ENCODE data around the gene LRP1B. TPM values are rescaled to one million over a fixed set of nuclear protein-coding genes. Genes with fewer than 3 reads are reported as not detected.

LRP1B gene
- total RNA-seq, 2 donors from 2014 or later = 0.91 to 1.2 TPM

GRCh38 chr2:141490886-141491285 is 639.9 kb downstream of the LRP1B start:
- H3K4me3 ChIP-seq = no peak overlapping the region
- H3K27me3 ChIP-seq (replicated peaks; ENCODE audit: insufficient read depth) = no peaks in the 10 kb centered on the region
- DNase-seq (ENCODE audit: low spot score) = no peak
- H3K9me3 ChIP-seq = no peaks in the 10 kb centered on the region
- no peak for TF ChIP-seq POLR2A (IDR thresholded peaks at IDR 0.05)
- H3K27ac ChIP-seq = no peak overlapping the region
- WGBS = 24% methylated on average over 1 of the region's 1 CpG
- no peaks in the 10 kb centered on the region for H3K36me3 ChIP-seq
- no peaks in the 10 kb centered on the region for H3K4me1 ChIP-seq (replicated peaks)
- intact Hi-C loops (cut with DNase I) = no loop called here

GRCh38 chr2:141482697-141483096 is 648.1 kb downstream of the LRP1B start:
- H3K4me3 ChIP-seq = no peak overlapping the region
- 91% methylated on average over 3 of the region's 3 CpGs for WGBS
- no peaks in the 10 kb centered on the region for H3K27me3 ChIP-seq (replicated peaks; ENCODE audit: insufficient read depth)
- no peak overlapping the region for H3K27ac ChIP-seq
- intact Hi-C loops (cut with DNase I) = no loop called here
- DNase-seq (ENCODE audit: low spot score) = no peak
- H3K36me3 ChIP-seq = no peaks in the 10 kb centered on the region
- no peaks in the 10 kb centered on the region for H3K4me1 ChIP-seq (replicated peaks)
- TF ChIP-seq POLR2A (IDR thresholded peaks at IDR 0.05) = no peak
- TF ChIP-seq CTCF (IDR thresholded peaks at IDR 0.05) = no peak
- TF ChIP-seq POLR2AphosphoS5 (IDR thresholded peaks at IDR 0.05) = no peak
- H3K9me3 ChIP-seq = no peaks in the 10 kb centered on the region

GRCh38 chr2:141475801-141476200 is 655.0 kb downstream of the LRP1B start:
- H3K4me1 ChIP-seq (replicated peaks) = no peaks in the 10 kb centered on the region
- H3K27me3 ChIP-seq (replicated peaks; ENCODE audit: insufficient read depth) = no peaks in the 10 kb centered on the region
- no peak overlapping the region for H3K27ac ChIP-seq
- intact Hi-C loops (cut with DNase I) = no loop called here
- H3K4me3 ChIP-seq = no peak overlapping the region
- 71% methylated on average over 6 of the region's 6 CpGs for WGBS
- no peaks in the 10 kb centered on the region for H3K9me3 ChIP-seq
- TF ChIP-seq CTCF (IDR thresholded peaks at IDR 0.05) (no peak), POLR2AphosphoS5 (IDR thresholded peaks at IDR 0.05) (no peak)
- DNase-seq (ENCODE audit: low spot score) = no peak
- no peaks in the 10 kb centered on the region for H3K36me3 ChIP-seq

GRCh38 chr2:141468761-141469160 is 662.1 kb downstream of the LRP1B start:
- WGBS = 30% methylated on average over 6 of the region's 6 CpGs
- Histone ChIP-seq H3K27me3 (replicated peaks; ENCODE audit: insufficient read depth) (no peaks in the 10 kb centered on the region), H3K27ac (no peak overlapping the region), H3K36me3 (no peaks in the 10 kb centered on the region), H3K4me1 (replicated peaks) (no peaks in the 10 kb centered on the region), H3K9me3 (no peaks in the 10 kb centered on the region), H3K4me3 (no peak overlapping the region)
- intact Hi-C loops (cut with DNase I) = no loop called here
- DNase-seq (ENCODE audit: low spot score) = peak; percentile 39
- TF ChIP-seq POLR2A (IDR thresholded peaks at IDR 0.05) (no peak), POLR2AphosphoS5 (IDR thresholded peaks at IDR 0.05) (peak; percentile 36)

GRCh38 chr2:141467331-141467730 is 663.5 kb downstream of the LRP1B start:
- H3K9me3 ChIP-seq = no peaks in the 10 kb centered on the region
- H3K4me1 ChIP-seq (replicated peaks) = no peaks in the 10 kb centered on the region
- H3K36me3 ChIP-seq = no peaks in the 10 kb centered on the region
- intact Hi-C loops (cut with DNase I) = no loop called here
- no peak for TF ChIP-seq POLR2AphosphoS5 (IDR thresholded peaks at IDR 0.05)
- TF ChIP-seq POLR2A (IDR thresholded peaks at IDR 0.05) = no peak
- TF ChIP-seq CTCF (IDR thresholded peaks at IDR 0.05) = no peak
- WGBS = 52% methylated on average over 1 of the region's 1 CpG
- no peak overlapping the region for H3K27ac ChIP-seq
- no peak for DNase-seq (ENCODE audit: low spot score)
- no peaks in the 10 kb centered on the region for H3K27me3 ChIP-seq (replicated peaks; ENCODE audit: insufficient read depth)
- no peak overlapping the region for H3K4me3 ChIP-seq

GRCh38 chr2:141464995-141465394 is 665.8 kb downstream of the LRP1B start:
- no peak for DNase-seq (ENCODE audit: low spot score)
- no peaks in the 10 kb centered on the region for H3K36me3 ChIP-seq
- no peaks in the 10 kb centered on the region for H3K4me1 ChIP-seq (replicated peaks)
- H3K27ac ChIP-seq = no peak overlapping the region
- no peak for TF ChIP-seq POLR2AphosphoS5 (IDR thresholded peaks at IDR 0.05)
- TF ChIP-seq CTCF (IDR thresholded peaks at IDR 0.05) = no peak
- no peak for TF ChIP-seq POLR2A (IDR thresholded peaks at IDR 0.05)
- H3K27me3 ChIP-seq (replicated peaks; ENCODE audit: insufficient read depth) = no peaks in the 10 kb centered on the region
- no peaks in the 10 kb centered on the region for H3K9me3 ChIP-seq
- no peak overlapping the region for H3K4me3 ChIP-seq
- intact Hi-C loops (cut with DNase I) = no loop called here
